GM12864 (cell line): ENCODE results near the gene CPED1.

Experiments
- DNase-seq: peaks from one replicate; pipeline ENCODE4 v3.0.0-alpha.2; 2011; ENCODE audit warnings: low read depth
- H3K4me3 ChIP-seq: 2 replicates; pipeline ENCODE4 v1.5.1; 2011; ENCODE audit warnings: mild to moderate bottlenecking, low read depth, low read length, control low read depth
- CTCF ChIP-seq: IDR thresholded peaks from 2 replicates; pipeline ENCODE4 v1.5.1; 2011; ENCODE audit warnings: low read depth, mild to moderate bottlenecking, moderate library complexity, low read length, control low read depth, inconsistent platforms; ENCODE audit errors: missing control alignments

CPED1 gene

GRCh38 chr7:121266307-121266894 lies 277.9 kb downstream of the CPED1 start:
- H3K4me3 ChIP-seq, result no peak overlapping the region
- DNase-seq, result no peak
- TF ChIP-seq CTCF, result no peak

- no peak for DNase-seq
- no peak overlapping the region for H3K4me3 ChIP-seq
- no peak for TF ChIP-seq CTCF
These were observed 279.1 kb downstream of the CPED1 start for GRCh38 chr7:121267612-121268011.

GRCh38 chr7:121269798-121270197 lies 281.3 kb downstream of the CPED1 start:
- no peak for DNase-seq
- no peak overlapping the region for H3K4me3 ChIP-seq
- no peak for TF ChIP-seq CTCF

DNA sequence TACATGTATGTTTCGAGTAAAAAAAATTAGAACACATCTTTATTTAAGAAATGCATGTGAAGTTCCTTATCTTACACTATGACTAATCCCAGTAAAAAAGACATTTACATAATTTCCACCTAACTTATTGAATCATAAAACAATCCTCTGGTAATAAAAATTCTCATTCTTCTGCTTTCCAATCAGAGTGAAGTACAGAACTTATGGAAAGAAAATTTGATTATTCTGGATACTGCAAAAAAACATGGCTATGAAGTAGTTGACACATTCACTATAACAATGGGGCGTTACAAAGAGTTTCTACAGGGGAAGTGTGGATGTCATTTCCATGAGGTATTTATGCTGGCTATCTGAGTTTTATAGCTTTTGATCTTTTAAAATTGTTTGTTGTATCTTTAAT lies 282.6 kb downstream of the CPED1 start:
- no peak for DNase-seq
- no peak for TF ChIP-seq CTCF
- H3K4me3 ChIP-seq, result no peak overlapping the region

DNA sequence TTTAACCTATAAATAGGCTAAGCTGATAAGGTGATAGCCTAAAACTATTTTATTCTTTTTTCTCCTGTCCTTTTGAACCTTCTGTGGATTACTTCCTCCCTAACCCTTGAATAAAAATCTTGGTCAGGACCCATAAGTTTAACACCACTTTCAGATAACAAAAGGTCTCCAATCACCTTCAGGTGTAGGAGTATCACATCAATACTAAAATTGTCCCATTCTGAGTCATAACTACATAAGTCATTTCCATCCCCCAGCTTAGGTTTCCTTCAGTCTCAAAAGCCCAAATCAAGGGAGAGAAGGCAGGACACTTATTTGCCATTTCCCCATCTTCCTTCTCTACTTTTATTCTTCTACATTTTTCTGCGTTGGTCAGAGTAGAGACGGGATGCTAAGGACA lies 283.4 kb downstream of the CPED1 start:
- no peak overlapping the region for H3K4me3 ChIP-seq
- TF ChIP-seq CTCF, result no peak
- no peak for DNase-seq

DNA sequence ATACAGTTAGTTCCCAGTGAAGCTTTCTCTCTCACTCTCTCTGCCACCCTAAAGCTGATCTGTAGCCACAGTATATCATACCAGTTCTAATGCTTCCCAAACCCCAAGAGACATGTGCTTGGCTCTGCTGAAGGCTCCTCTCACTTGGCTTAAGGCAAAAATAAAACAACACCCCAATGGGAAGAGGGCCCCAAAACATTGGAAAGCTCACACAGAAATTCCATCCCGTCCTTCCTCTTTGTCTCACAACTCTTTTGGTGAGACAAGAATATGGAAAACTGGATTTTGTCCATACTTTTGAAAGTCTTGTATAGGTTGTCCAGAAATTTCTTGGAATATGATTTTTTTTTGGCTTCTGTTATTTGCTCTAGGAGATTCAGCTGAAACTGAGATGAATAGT lies 284.2 kb downstream of the CPED1 start:
- no peak for TF ChIP-seq CTCF
- no peak for DNase-seq

DNA sequence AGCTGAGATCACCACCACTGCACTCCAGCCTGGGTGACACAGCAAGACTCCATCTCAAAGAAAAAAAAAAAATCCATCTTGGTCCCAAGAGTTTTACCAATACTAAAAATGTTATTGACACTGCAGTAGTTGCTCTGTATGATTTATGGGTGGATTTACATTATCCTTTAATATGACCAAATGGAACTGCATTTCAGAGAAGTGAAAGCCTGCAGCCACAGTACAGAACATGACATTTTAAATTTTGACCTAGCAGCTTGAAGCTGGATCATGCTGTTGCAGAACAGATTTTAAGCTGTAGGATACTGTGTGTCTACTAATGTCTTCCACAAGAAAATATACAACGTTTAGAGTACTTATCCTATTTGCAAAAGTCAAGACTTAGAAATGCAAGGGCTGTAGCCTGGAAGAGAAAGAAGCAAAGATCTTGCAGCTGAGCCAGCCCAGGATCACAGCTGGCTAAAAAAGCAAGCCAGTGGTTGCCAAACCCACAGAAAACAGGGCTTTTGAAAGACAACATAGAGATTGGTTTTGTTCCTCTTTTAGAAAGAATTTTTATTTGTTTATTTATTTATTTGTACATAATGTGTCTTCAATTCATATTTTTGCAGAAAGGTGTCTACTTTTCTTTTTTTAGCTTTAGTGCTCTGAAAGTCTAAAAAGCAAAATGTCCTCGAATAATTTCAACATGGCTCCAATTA lies 285.1 kb downstream of the CPED1 start:
- no peak overlapping the region for H3K4me3 ChIP-seq
- TF ChIP-seq CTCF, result no peak
- no peak for DNase-seq

More for the DNA sequence above, 284.2 kb downstream of the CPED1 start:
- no peak overlapping the region for H3K4me3 ChIP-seq
